NCI-H345 treated with DMSO at 0.1 percent for 48 hours (cell line): ENCODE measurements around the gene APMAP.
A peak's percentile ranks its signal among the peaks of the same experiment; 100 is the strongest.

Experiments
- DNase-seq: peaks from one replicate; lab custom pipeline; 2025; ENCODE audit not compliant: unreplicated experiment; lab: John Stamatoyannopoulos, UW

APMAP gene

DNA sequence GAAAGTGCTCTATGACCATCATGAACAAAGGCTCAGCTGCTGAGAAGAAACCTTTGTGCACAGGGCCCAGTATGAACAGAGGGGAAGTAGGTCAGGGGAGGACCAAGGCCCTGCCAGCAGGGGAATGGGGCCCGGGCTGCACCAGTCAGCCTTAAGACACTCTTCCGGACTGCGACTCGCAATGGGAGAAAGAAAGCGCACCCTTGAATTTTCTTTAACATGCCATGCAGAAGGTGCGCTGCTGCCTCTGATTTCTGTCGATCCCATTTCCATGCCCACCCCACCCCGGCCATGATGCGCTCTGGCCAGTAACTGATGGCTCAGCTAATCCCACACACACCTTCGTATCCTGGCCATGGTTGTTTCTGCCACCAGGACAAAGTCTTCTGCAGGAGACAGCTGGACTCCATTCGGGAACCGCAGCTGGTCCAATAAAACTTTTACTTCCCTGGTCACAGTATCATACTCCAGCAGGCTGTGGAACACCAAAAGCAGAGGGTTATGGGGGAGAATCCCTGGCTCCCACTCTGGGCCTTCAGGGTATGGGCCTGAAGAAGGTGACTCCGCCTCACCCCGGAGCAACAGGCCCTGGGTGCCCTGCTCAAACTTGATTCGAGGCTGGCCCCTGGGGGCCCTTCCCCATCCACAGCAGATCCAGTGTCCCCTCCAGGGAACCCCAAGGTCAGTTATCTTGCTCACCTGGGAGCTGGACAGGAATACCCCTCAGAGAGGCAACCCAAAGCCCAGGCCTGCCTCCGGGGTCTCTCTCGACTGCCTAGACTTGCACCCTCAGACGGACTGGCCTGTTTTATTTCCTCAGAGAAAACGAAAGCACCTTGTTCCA is 23.1 kb downstream of the APMAP start:
- no peak for DNase-seq

DNA sequence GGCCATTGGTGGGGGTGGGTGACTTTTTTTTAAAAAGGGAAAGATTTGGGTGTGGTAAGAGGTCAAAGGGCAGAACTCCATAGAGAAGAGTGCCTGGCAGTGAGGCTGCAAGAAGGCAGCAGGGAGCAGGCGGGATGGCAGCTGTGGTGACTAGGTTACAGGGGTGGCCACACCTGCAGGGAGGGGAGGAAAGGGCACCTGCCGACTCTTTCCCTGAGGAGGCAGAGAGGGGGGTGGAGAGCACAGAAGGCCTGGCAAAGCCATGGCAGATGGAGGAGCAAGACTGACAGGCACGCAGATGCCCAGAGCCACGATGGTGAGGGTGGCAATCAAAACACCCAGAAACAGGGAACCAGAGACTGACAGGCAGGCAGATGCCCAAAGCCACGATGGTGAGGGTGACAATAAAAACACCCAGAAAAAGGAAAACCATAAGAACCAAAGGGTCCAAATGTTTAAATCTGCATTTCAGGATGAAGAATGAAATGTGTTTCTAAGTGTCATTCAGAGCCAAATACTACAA is 24.2 kb downstream of the APMAP start:
- peak; percentile 42 for DNase-seq

DNA sequence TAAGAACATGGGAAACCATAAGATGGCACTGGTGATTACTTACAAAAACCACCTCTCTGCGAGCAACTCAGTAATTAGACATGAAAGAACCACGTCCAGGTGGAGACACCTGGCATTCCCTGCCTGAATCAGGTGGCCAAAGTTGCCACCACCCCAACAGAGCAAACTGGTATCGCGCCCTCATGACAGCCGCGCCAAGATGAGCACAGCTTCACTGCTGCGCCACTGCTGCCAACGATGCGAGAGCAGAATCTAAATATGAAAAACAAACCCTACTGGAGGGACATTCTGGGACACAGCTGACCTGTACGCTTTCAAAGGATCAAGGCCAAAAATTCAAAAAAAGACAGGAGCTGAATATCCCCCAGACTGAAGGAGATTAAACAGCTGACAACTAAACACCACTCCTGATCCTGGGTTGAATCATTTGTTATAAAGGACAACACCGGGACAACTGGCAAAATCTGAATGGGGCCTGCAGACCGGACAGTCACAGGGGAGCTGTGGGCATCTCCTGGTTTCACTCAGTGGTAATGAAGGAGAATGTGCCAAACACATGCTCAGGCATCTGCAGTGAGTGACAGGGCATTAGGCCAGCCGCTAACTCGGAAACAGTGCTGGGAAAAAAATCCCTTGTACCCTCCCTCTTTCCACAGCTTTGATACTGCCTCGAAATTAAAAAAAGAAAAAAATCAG is 26.1 kb downstream of the APMAP start:
- DNase-seq: no peak

DNA sequence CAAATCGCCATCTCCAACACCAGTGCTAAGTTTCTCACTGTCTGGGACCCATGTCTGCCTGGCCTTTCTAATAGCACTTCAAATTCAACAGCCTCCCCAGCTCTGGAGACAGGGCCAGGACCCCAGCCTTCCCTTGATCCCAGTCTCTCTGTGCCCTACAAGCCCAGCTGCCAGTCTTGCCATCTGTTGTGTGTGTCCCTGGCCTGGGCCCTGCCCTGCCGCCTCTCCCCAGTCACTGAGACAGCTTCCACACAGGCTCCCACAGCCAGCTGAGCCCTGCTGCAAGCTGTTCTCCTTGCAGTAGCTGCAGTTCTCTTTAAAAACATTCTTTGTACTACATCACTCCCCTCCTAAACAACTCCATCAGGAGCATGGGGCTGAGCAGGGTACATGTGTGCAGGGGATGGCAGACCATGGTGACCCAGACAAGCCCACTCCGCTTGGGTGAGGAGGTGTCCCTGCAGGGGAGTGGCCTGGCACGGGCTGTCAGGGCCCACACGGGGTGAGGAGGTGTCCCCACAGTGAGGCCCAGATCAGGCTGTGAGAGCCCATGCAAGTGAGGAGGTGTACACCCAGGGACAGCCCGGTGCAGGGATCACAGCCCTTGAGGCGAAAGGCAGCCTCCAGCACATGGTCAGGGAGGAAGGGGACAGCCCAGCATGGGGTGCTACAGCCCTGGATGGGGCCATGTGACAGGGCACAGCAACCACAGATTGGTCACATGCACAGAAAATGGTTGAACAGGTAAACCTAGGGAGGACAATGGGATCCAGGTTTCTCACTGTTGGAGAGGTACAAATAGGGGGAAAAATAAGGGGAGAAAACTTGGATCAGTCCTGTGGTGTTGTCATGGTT is 27.3 kb downstream of the APMAP start:
- DNase-seq: no peak

DNA sequence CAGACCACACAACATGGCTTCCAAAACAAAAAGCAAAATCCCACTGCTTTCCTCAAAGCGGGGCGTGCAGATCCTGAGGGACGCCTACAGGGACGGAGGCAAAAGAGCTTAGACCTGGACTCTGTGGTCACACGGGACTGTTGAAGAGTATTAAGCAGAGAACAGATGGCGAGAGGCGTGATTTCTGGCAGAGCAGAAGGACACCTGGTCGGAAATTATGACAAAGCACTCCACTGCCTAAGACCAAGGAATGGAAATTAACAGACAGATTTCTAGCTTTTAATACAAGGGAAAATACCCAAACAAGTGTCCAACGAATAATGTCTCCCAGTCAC is 28.1 kb downstream of the APMAP start:
- no peak for DNase-seq

DNA sequence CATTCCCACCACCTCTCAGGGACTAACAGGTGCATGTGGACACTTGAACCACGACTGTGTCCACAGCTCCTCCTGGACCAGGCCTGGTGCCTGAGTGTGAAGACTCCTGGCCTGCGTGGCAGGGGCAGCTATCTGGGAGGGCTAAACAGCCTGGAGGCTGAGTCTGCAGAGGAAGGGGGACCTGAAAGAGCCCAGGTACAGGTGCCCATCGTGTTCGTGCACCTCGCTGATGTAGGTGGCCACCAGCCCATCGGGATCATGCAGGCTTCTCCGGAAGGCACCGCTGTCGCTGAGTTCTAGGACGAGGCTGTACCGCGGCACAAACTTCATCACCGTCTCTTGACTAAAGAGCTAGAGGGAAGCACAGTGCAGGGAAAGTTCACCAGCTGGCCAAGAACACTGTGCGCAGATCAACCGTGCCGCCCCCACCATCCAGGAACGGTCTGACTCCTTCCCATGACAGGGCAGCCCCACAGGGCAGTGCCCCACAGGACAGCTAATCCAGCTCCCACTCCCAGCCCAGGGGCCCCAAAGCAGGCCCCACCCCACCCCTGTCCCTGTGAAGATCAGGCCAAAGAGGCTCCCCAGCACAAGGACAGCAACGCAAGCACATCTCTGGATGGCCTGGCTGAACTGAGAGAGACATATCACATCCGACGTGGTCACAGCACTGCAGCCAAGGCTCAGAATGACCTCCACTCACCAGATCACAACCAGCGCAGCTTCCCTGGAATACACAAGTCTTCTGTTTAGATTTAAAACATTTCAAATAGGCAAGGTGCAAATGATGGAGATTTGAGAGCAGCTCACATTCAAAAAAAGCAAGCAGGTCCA is 28.7 kb downstream of the APMAP start:
- no peak for DNase-seq

DNA sequence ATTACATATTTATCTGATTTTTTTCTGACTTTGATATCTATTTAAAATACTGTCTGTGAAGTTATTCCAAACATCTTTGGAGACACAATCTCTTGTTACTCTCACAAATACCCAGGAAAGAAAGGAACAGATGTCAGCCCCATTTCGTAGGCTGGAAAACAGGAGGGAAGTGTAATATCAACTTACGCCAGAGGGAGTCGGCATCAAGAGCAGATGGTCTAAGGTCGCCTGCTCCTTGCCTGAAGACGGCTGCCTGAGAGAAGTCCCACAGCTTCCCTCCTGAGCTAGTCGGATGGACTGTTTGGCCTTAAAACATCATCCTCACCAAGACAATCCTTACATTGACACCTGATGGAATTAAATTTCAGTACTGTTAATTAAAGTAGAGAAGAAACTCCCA is 30.0 kb downstream of the APMAP start:
- no peak for DNase-seq

DNA sequence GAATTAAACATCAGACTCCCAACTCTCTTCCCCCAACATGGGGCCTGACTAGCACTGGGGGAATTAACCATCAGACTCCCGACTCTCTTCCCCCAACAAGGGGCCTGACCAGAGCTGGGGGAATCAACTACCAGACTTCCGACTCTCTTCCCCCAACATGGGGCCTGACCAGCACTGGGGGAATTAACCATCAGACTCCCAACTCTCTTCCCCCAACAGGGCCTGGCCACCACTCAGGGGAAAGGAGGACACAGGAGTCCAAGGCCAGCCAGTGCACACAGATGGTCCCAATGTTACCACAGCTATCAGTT is 30.4 kb downstream of the APMAP start:
- DNase-seq: no peak

DNA sequence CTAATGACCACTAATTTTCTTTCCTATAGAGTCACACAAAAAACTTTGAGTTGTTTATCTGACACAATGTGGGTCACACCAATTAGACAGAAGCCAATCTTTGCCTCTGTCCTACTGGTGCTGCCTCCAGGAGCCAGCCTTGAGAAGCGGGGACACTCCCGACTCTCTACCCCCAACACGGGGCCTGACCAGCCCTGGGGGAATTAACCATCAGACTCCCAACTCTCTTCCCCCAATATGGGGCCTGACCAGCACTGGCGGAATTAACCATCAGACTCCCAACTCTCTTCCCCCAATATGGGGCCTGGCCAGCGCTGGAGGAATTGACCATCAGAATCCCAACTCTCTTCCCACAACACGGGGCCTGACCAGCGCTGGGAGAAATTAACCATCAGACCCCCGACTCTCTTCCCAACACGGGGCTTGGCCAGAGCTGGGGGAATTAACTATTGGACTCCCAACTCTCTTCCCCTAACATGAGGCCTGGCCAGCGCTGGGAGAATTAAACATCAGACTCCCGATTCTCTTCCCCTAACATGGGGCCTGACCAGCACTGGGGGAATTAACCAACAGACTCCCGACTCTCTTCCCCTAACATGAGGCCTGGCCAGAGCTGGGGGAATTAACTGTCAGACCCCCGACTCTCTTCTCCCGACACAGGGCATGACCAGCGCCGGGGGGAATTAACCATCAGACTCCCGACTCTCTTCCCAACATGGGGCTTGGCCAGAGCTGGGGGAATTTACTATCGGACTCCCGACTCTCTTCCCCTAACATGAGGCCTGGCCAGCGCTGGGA is 31.0 kb downstream of the APMAP start:
- DNase-seq: no peak

DNA sequence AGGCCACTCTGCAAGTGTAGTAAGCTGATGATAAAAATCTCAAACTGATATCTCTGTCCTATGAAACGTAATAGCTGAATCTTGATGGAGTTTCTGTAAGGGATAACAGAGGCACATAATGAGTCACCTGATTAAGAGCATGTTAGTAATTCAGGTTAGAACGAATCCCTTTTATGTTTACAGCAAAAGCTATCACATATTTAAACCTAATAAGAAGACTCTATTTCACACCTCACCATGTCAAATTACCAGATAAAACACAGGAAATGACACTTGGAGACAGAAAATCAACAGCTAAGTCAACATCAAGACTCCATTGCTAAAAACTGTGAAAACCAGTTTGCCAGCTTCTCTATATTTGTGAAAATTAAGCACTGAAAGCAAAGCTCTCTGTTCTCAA is 31.7 kb downstream of the APMAP start:
- no peak for DNase-seq

DNA sequence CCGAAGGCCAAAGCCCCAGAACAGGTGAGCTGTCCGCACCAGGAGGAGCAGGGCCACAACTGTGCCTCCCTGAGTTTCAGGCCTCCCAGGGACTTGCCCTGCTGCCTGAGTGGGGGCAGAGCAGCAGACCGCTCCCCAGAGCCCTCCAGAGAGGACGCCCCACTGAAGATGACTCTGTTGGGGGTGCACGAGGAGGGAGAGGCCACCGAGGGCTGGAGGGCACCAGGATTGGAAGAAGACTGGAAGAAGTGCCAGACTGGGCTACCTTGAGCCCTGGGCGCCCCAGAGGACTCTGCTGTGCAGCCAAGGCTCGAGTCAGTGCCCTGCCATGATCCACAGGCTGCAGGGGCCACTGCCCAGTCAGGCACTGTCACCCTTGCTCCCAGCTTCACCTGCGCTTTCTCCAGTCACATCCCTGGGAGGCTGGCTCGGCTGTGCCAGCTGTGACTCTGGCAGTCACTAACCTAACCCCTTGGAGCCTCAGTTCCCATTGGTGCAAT is 32.2 kb downstream of the APMAP start:
- no peak for DNase-seq

DNA sequence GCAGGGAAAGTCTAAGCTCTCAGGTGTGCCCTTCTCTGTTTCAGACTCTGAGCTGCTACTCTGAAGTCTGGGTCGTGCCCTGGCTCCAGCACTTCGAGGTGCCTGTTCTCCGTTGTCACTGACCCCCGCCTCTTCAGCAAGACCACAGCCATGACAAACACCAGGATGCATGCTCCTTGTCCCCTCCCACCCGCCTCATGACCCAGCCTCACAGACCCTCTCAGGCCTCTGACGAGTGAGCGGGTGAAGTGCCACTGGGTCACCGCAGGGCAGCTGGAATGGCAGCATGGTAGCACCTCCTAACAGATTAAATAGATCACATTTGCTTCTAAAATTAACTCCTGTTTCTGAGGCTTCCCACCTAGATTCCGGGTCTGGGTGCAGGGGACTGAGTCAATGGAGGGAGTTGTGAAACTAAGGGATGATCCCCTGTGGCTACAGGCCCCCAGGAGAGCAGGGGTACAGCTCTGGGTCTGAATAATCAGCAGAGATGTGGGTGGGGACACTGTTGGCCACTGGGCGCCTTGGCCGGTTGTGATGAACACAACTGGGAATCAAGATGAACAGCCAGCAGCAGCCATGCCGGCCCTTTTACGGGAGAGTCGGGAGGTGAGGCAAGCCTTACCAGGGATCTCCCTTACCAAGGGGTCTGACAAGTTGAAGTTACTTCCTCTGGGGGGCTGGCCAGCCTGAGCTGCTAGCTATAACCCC is 32.8 kb downstream of the APMAP start:
- no peak for DNase-seq

DNA sequence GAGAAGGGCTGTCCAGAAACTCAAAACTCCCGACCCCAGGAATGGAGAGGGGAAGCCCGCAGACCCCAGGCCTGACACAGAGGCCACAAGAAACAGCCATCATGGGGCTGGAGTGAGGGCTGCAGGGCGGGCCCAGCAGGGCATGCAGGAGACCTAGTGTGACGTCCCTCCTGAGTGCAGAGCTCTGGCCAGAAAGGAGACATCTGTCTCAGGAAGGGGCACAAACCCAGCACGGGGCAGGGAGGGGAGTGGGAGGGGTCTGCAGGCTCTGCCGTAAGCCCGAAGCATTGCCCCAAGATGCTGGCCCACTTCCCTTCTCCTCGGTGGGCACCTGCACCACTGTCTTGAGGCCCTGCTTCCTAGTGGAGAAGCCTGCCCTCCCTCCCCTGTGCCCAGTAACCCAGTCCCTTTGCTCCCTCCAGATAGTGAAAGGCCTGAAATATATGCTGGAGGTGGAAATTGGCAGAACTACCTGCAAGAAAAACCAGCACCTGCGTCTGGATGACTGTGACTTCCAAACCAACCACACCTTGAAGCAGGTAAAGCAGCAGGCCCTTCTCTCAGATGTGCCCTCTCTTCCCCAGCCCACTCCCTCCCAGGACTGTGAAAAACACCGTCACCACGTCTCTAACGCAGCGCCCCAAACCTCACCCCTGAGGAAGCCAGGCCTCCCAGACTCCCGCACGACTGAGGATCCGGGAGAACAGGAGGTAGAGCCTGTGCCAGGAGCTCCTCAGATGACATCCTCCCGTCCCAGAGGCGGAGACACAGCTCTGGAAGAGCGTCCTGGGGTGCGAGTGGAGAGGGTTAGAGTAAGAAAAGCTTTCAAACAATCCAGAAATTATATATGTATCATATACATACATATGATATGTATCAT is 33.8 kb downstream of the APMAP start:
- no peak for DNase-seq

DNA sequence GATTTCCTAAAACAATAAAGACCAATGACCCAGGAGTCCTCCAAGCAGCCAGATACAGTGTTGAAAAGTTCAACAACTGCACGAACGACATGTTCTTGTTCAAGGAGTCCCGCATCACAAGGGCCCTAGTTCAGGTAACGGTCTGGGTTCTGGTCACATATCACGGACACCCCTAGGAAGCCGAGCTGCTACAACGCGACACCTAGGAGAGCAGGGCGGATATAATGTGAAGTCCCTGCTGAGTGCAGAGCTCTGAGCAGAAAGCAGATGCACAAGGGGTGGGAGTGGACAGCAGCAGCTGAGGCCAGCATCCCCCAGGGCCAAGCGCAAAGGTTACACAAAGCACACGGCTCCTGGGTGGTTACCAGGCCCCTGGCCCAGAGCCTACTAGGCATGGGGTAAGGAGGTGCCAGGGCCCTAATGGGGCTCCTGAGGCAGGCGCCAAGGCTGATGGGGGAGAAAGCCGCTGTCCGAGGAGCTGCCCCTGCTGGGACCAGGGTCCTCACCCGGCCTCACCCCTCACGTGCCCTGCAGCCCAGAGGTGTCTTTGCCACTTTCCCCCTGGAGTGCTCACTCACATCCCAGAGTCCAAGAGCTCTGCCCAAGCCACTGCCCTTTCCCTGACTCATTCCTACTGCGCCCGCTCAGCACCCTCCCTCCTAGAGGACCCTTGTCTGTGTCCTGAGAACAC is 35.1 kb downstream of the APMAP start:
- no peak for DNase-seq

DNA sequence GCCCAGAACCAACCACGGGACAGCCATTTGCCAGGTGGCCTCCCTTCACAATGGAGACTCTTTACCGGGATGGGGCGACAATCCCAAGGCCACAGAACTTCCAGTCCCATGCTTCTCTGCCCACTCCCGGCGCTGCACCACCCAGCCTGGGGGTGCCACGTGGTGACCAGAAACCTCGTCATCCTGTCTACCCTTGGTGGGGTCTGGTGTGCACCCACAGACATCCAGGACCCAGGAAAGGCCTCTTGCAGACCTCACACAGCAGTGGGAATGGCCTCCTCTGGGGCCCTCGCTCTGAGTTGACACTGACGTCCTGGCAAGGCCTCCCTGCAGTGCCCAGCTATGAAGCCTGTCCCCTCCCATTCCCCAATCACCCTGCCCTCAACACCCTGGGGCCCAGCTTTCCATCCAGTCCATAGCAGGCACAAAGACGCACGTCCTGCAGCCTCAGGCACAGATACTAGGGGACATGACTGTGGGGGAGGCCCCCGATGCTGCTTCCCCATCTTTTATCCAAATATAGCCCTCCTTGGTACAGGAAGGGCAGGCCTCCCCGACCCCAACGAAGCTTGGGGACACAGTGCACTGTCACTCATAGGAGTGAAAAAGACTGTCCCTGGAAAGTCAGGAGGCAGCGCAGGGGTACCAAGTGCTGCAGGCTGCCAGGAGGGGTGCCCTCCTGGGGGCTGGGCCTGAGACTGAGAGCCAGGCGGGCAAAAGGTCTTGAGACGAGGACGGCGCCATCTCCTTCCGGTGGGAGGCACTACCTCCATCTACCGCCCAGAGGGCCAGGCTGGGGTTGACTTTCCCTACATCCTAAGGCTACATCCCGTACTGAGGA is 36.3 kb downstream of the APMAP start:
- DNase-seq: no peak

DNA sequence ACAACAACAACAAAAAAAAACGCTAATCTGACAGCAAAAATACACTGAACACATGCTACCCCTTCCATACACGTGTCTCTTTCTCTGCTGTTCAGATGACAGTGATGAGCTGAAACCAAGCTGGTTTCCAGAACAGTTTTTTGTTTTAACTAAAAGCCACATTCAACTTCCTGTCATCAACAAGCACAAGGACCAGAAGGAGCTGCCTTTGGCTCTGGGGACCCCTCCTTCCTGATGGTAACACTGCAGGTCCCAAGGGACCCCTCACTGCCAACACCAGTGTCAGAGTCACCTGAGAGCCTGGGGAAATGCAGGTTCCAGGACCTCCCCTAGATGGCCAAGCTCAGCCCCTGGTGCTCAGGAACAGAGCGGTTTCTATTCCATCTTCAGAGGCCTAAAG is 37.5 kb downstream of the APMAP start:
- no peak for DNase-seq

DNA sequence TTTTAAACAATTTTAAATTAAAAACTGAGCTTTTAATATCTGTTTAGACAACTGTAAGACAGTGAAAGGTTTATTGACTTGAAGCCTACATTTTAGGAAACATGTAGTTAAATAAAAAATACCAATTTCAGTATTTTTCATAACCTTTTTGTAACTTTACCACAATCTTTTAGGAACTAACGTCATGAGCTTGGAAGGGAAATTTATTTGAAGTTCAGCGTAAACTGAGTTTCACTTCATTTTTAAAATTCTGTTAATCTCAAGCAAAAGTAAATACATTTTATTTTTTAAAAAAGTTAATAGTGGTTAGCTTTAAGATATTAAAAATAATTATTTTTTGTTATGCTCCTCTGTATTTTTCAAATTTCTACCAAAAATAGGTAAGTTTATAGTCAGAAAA is 38.0 kb downstream of the APMAP start:
- DNase-seq: no peak
